Osteoblast (primary cell): Measurements from ENCODE around the gene PDZD7. TPM values are rescaled to one million over a fixed set of nuclear protein-coding genes. Genes with fewer than 3 reads are reported as not detected.

Experiments used
- DNase-seq: peaks from one replicate; pipeline ENCODE4 v3.0.0; 2011; ENCODE audit warnings: low spot score, mixed read lengths; ENCODE audit not compliant: insufficient read length; ENCODE audit errors: missing footprints
- H2AFZ ChIP-seq: 2 replicates; pipeline ENCODE4 v1.6.0; 2011; ENCODE audit warnings: mild to moderate bottlenecking, low read length
- H3K27ac ChIP-seq: 2 replicates; pipeline ENCODE4 v1.5.1; 2011; ENCODE audit warnings: mild to moderate bottlenecking, low read depth, low read length, moderate library complexity
- H3K27me3 ChIP-seq: 2 replicates; pipeline ENCODE4 v1.6.0; 2012; ENCODE audit warnings: mild to moderate bottlenecking, control low read depth, inconsistent platforms, low read length, moderate library complexity; ENCODE audit not compliant: insufficient read depth
- H3K36me3 ChIP-seq: 2 replicates; pipeline ENCODE4 v1.5.1; 2011; ENCODE audit warnings: mild to moderate bottlenecking, low read length, control low read depth, moderate library complexity; ENCODE audit not compliant: insufficient read depth
- H3K4me1 ChIP-seq: 2 replicates; pipeline ENCODE4 v1.5.1; 2011; ENCODE audit warnings: mild to moderate bottlenecking, low read length, control low read depth, moderate library complexity; ENCODE audit not compliant: insufficient read depth
- H3K4me2 ChIP-seq: 2 replicates; pipeline ENCODE4 v1.6.0; 2011; ENCODE audit warnings: mild to moderate bottlenecking, low read length; ENCODE audit not compliant: insufficient read depth
- H3K4me3 ChIP-seq: fragments of 200-600 bp; sonication (generic); 3 replicates; pipeline ENCODE4 v1.5.1; 2012; ENCODE audit warnings: mild to moderate bottlenecking, low read length, inconsistent platforms; ENCODE audit not compliant: insufficient read depth
- H3K79me2 ChIP-seq: 2 replicates; pipeline ENCODE4 v1.6.0; 2012; ENCODE audit warnings: mild to moderate bottlenecking, low read length, control low read depth, inconsistent platforms; ENCODE audit not compliant: insufficient read depth
- H3K9me3 ChIP-seq: 2 replicates; pipeline ENCODE4 v1.5.1; 2011; ENCODE audit warnings: low read depth, low read length, control low read depth
- H4K20me1 ChIP-seq: 2 replicates; pipeline ENCODE4 v1.6.0; 2012; ENCODE audit warnings: mild to moderate bottlenecking, low read length, control low read depth; ENCODE audit not compliant: insufficient read depth
- total RNA-seq: library from RNA; depleted of rRNA; stranded (reverse); fragments of >200 nt; gene quantifications from 2 replicates; pipeline ENCODE4 v1.2.3, GENCODE V29; 2012
- TF ChIP-seq, protein P1 (sequence below): IDR thresholded peaks from 2 replicates; pipeline ENCODE4 v1.5.1; 2011; ENCODE audit warnings: mild to moderate bottlenecking, low read depth, low read length, moderate library complexity; ENCODE audit errors: extremely low read depth

PDZD7 gene
- total RNA-seq, 1 donor: 0.72 TPM

DNA sequence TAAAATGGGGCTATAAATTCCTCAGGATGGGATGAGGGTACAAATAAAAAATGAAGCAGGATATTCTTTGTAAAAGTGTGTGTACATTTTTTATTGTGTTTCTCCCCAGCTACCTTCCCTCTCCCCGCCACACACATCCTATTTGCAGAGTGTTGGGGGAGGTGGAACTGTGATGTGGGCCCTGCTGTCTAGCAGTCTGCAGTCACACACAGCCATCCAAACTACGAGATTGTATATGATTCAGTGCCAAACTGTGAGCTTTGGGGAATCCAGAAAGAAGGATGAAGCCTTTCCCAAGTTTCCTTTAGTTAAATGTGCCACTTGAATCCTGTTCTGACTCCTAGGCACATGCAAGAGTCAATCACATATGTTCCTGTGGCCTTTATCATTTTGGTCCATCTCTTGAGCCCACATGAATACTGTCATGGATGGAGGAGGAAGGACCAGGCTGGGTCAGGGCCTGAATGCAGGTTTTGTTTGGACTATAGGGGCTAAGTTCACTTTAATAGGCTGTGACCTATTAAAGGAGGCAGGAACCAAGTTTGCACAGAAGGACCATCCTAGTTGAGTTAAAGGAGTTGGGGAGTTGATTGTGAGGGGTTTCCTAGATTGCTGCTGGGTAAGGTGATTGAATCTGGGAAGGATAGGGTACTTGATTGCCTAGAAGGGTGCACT, 62.7 kb downstream of the PDZD7 start:
- no peak overlapping the region for H3K27ac ChIP-seq
- DNase-seq: no peak
- H3K4me2 ChIP-seq: peak overlapping the region; percentile 93
- TF ChIP-seq, protein P1, sequence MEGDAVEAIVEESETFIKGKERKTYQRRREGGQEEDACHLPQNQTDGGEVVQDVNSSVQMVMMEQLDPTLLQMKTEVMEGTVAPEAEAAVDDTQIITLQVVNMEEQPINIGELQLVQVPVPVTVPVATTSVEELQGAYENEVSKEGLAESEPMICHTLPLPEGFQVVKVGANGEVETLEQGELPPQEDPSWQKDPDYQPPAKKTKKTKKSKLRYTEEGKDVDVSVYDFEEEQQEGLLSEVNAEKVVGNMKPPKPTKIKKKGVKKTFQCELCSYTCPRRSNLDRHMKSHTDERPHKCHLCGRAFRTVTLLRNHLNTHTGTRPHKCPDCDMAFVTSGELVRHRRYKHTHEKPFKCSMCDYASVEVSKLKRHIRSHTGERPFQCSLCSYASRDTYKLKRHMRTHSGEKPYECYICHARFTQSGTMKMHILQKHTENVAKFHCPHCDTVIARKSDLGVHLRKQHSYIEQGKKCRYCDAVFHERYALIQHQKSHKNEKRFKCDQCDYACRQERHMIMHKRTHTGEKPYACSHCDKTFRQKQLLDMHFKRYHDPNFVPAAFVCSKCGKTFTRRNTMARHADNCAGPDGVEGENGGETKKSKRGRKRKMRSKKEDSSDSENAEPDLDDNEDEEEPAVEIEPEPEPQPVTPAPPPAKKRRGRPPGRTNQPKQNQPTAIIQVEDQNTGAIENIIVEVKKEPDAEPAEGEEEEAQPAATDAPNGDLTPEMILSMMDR: no peak
- H3K9me3 ChIP-seq: no peaks in the 10 kb centered on the region
- H2AFZ ChIP-seq: no peak overlapping the region
- peaks cover 6% of the 10 kb centered on the region for H3K4me1 ChIP-seq
- H3K4me3 ChIP-seq: no peak overlapping the region
- H4K20me1 ChIP-seq: no peaks in the 10 kb centered on the region
- no peaks in the 10 kb centered on the region for H3K79me2 ChIP-seq
- peaks cover 3% of the 10 kb centered on the region for H3K27me3 ChIP-seq
- peaks cover 19% of the 10 kb centered on the region for H3K36me3 ChIP-seq

DNA sequence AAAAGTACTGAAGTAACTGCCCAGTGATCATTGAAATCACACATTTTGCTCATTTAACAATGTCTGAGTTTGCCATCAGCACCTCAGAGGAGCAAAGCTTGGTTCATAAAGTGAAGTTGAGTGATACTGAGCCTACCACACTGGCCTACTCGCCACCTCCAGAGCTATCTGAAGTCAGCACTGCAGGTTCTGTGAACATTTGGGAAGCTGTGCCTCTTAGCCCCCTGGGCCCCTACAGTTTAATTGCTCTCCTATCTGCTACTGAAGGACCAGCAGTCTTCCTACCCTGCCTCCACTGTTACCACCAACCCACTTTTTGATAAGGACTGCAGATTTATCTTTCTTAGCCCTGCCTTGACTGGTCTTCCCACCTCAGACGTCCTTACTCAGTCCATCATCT, 63.6 kb downstream of the PDZD7 start:
- Histone ChIP-seq H3K4me3 (no peak overlapping the region), H4K20me1 (no peaks in the 10 kb centered on the region), H3K4me1 (peaks cover 6% of the 10 kb centered on the region), H2AFZ (no peak overlapping the region), H3K27me3 (peaks cover 3% of the 10 kb centered on the region), H3K4me2 (no peak overlapping the region), H3K9me3 (no peaks in the 10 kb centered on the region), H3K36me3 (peaks cover 28% of the 10 kb centered on the region), H3K79me2 (no peaks in the 10 kb centered on the region), H3K27ac (no peak overlapping the region)
- TF ChIP-seq, protein P1: no peak
- DNase-seq: no peak

DNA sequence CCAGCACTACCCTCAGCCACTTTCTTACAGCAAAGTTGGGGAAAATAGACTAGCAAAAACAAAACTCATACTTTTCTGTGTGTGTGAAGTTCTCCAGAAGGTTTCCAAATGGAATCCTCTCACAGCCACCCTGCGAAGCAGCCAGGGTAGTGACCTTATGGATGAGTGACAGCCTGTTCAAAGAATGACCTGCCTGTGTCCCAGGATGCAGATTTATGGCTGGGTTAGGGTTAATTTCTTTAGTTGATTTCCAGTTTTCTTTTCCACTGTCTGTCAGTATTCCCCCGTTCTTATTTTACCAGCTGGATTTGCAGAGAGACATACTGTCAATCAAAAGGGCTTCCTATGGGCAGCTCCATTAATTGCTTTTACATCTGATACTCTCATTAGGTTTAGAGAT, 64.0 kb downstream of the PDZD7 start:
- H3K36me3 ChIP-seq: peaks cover 32% of the 10 kb centered on the region
- H3K79me2 ChIP-seq: no peaks in the 10 kb centered on the region
- no peak overlapping the region for H2AFZ ChIP-seq
- no peak overlapping the region for H3K27ac ChIP-seq
- H3K4me3 ChIP-seq: no peak overlapping the region
- H4K20me1 ChIP-seq: no peaks in the 10 kb centered on the region
- DNase-seq: no peak
- H3K9me3 ChIP-seq: no peaks in the 10 kb centered on the region
- peaks cover 3% of the 10 kb centered on the region for H3K27me3 ChIP-seq
- TF ChIP-seq, protein P1: no peak
- H3K4me1 ChIP-seq: peaks cover 6% of the 10 kb centered on the region
- H3K4me2 ChIP-seq: no peak overlapping the region

DNA sequence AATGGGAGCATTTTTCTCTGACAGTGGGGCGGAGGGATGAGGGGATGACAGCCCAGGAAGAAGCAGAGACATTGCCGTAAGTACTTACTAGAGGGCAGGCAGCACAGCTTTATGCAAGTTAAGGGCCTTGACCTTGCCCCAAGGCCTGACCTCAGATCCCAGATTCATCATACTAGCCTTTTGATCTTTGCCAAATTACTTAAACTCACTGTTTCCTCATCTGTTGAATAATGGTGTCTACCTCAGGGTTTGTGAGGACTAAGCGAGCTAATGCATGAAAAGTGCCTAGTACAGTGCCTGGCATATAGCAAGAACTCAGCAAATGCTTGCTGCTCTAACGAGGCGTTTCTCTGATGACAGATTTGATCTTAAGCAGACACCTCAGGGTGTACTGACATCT, 65.1 kb downstream of the PDZD7 start:
- TF ChIP-seq, protein P1: no peak
- H3K36me3 ChIP-seq: peaks cover 38% of the 10 kb centered on the region

More for the DNA sequence above, 65.1 kb downstream of the PDZD7 start:
- Histone ChIP-seq H3K27ac (no peak overlapping the region), H2AFZ (no peak overlapping the region), H3K27me3 (peaks cover 3% of the 10 kb centered on the region), H4K20me1 (no peaks in the 10 kb centered on the region), H3K4me1 (peaks cover 6% of the 10 kb centered on the region), H3K4me3 (no peak overlapping the region), H3K79me2 (no peaks in the 10 kb centered on the region), H3K4me2 (no peak overlapping the region), H3K9me3 (no peaks in the 10 kb centered on the region)
- no peak for DNase-seq
